PC-3 (cell line): ENCODE results near the gene STX16. TPM values are rescaled to one million over a fixed set of nuclear protein-coding genes. Genes with fewer than 3 reads are reported as not detected.

ENCODE experiments used
- ATAC-seq: fragments of 200-7000 bp; cut with Tn5 transposase; 2 replicates; pipeline ENCODE4 v1.9.1; 2020; ENCODE audit warnings: mild to moderate bottlenecking, moderate library complexity
- BruUV-seq: library from RNA; stranded (reverse); fragments of 400-500 nt; replicated peaks from 2 replicates; lab custom pipeline; 2021; lab: Mats Ljungman, UMichigan
- CTCF ChIA-PET: fragments of 300-600 bp; sonication (Branson Sonifier 250); formaldehyde crosslinking; loops from one replicate; lab custom pipeline; 2022; ENCODE audit warnings: antibody characterized with exemption; lab: Charles Lee
- POLR2A ChIA-PET: fragments of 300-600 bp; sonication (Branson Sonifier 250); formaldehyde crosslinking; loops from one replicate; lab custom pipeline; 2022; ENCODE audit warnings: antibody characterized with exemption; ENCODE audit not compliant: unreplicated experiment; lab: Charles Lee
- DNase-seq: peaks from one replicate; pipeline ENCODE4 v3.0.0-alpha.2; 2015
- H2AFZ ChIP-seq: fragments of 300-600 bp; sonication (generic); 2 replicates; pipeline ENCODE4 v1.6.0; 2016; ENCODE audit warnings: antibody characterized with exemption, low read length
- H3F3A ChIP-seq: fragments of 300-600 bp; sonication (generic); one replicate; pipeline ENCODE4 v1.6.0; 2017; ENCODE audit warnings: antibody characterized with exemption, low read length, control low read depth, mild to moderate bottlenecking; ENCODE audit not compliant: unreplicated experiment
- H3K27ac ChIP-seq: fragments of 300-600 bp; sonication (generic); 2 replicates; pipeline ENCODE4 v1.5.1; 2016; ENCODE audit warnings: mild to moderate bottlenecking, low read length
- H3K27me3 ChIP-seq: fragments of 300-600 bp; sonication (generic); 2 replicates; pipeline ENCODE4 v1.6.1; 2016; ENCODE audit warnings: low read length, mixed read lengths
- H3K36me3 ChIP-seq: fragments of 300-600 bp; sonication (generic); 2 replicates; pipeline ENCODE4 v1.6.1; 2016; ENCODE audit warnings: low read depth, mixed run types, low read length, mixed read lengths
- H3K4me1 ChIP-seq: fragments of 300-600 bp; sonication (generic); 2 replicates; pipeline ENCODE4 v1.5.1; 2016; ENCODE audit warnings: low read length; ENCODE audit not compliant: insufficient read depth
- H3K4me2 ChIP-seq: fragments of 300-600 bp; sonication (generic); 2 replicates; pipeline ENCODE4 v1.6.0; 2016; ENCODE audit warnings: low read length
- H3K4me3 ChIP-seq: fragments of 300-600 bp; sonication (generic); 2 replicates; pipeline ENCODE4 v1.5.1; 2016; ENCODE audit warnings: mild to moderate bottlenecking, low read length, mixed read lengths
- H3K79me2 ChIP-seq: fragments of 300-600 bp; sonication (generic); 2 replicates; pipeline ENCODE4 v1.6.1; 2017; ENCODE audit warnings: low read length, mixed read lengths
- H3K9ac ChIP-seq: fragments of 300-600 bp; sonication (generic); 2 replicates; pipeline ENCODE4 v1.6.0; 2016; ENCODE audit warnings: mild to moderate bottlenecking, low read length
- H3K9me2 ChIP-seq: fragments of 300-600 bp; sonication (generic); replicated peaks from 2 replicates; pipeline ENCODE4 v1.6.1; 2016; ENCODE audit warnings: mixed run types, low read length, mixed read lengths
- H3K9me3 ChIP-seq: fragments of 300-600 bp; sonication (generic); 2 replicates; pipeline ENCODE4 v1.6.1; 2016; ENCODE audit warnings: low read length, mixed read lengths
- H4K20me1 ChIP-seq: fragments of 300-600 bp; sonication (generic); 2 replicates; pipeline ENCODE4 v1.6.1; 2016; ENCODE audit warnings: low read length, mixed read lengths
- CTCF ChIP-seq: fragments of 300-600 bp; sonication (generic); conservative IDR thresholded peaks from 2 replicates; pipeline ENCODE4 v1.5.1; 2017; ENCODE audit warnings: antibody characterized with exemption, low read depth, mild to moderate bottlenecking, low read length
- EZH2 ChIP-seq: fragments of 300-600 bp; sonication (generic); IDR thresholded peaks from one replicate; pipeline ENCODE4 v1.6.1; 2017; ENCODE audit warnings: antibody characterized with exemption, mild to moderate bottlenecking, low read length; ENCODE audit not compliant: unreplicated experiment
- EZH2phosphoT487 ChIP-seq: fragments of 300-600 bp; sonication (generic); IDR thresholded peaks from 2 replicates; pipeline ENCODE4 v1.6.1; 2018; ENCODE audit warnings: mild to moderate bottlenecking, antibody characterized with exemption, low read length, borderline replicate concordance
- intact Hi-C: fragments of 100-400 bp; cut with micrococcal nuclease; formaldehyde crosslinking; loops from 2 replicates; pipeline ENCODE4 v1.9.0; 2023
- total RNA-seq: library from RNA; depleted of rRNA; stranded (reverse); fragments of >200 nt; gene quantifications from 2 replicates; pipeline ENCODE4 v1.2.3, GENCODE V29; 2014

STX16 gene
- total RNA-seq, 1 experiment from 2014 or later, result 44.2 TPM

DNA sequence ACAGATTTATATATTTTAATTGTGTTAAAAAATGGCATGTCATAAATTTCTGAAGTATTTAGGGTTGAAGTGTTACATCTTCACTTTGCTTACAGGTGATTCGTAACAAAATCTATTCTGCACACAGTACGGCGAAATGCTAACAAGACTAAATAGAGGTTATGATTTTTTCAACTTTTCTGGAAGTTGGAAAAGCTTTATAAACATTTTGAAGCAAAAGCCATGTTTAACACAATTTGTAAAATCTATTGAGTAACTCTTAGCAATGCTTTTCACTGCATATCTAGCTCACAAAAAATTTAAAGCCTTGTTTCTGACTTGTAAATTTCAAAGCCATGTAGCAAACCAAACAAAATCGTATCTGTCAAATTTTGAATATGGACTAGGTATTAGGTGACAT lies 3.3 kb downstream of the STX16 start:
- no peak overlapping the region for H3K27ac ChIP-seq
- H2AFZ ChIP-seq, result no peak overlapping the region
- no peaks in the 10 kb centered on the region for H3K9me3 ChIP-seq
- DNase-seq (no peak), ATAC-seq (no peak)
- H3K4me3 ChIP-seq, result peak overlapping the region; percentile 96
- peaks cover 83% of the 10 kb centered on the region for H3K79me2 ChIP-seq
- CTCF ChIA-PET, result interaction anchor here (0.7 kb wide), 1 partner anchor 209 kb away, joined by 6 read pairs; no protein-coding TSS in a partner anchor
- H4K20me1 ChIP-seq, result peaks cover 11% of the 10 kb centered on the region; the same call in 1 of the 2 replicates
- H3K36me3 ChIP-seq, result peaks cover 8% of the 10 kb centered on the region; the same call in 1 of the 2 replicates
- no peak for TF ChIP-seq CTCF
- no peak for TF ChIP-seq EZH2phosphoT487
- TF ChIP-seq EZH2, result no peak
- intact Hi-C loops, result loop anchor here (5.0 kb wide), 3 partner anchors 233 to 417 kb away; partner anchors contain the start of gene PRELID3B
- POLR2A ChIA-PET, result interaction anchor here (0.7 kb wide), 1 partner anchor 350 kb away, joined by 9 read pairs; no protein-coding TSS in a partner anchor
- H3F3A ChIP-seq, result no peaks in the 10 kb centered on the region
- peak overlapping the region; percentile 94 for H3K4me2 ChIP-seq
- peak overlapping the region; percentile 97 for H3K9ac ChIP-seq
- no peaks in the 10 kb centered on the region for H3K9me2 ChIP-seq
- H3K27me3 ChIP-seq, result no peaks in the 10 kb centered on the region
- H3K4me1 ChIP-seq, result peaks cover 63% of the 10 kb centered on the region
- BruUV-seq, result no TSS peak

DNA sequence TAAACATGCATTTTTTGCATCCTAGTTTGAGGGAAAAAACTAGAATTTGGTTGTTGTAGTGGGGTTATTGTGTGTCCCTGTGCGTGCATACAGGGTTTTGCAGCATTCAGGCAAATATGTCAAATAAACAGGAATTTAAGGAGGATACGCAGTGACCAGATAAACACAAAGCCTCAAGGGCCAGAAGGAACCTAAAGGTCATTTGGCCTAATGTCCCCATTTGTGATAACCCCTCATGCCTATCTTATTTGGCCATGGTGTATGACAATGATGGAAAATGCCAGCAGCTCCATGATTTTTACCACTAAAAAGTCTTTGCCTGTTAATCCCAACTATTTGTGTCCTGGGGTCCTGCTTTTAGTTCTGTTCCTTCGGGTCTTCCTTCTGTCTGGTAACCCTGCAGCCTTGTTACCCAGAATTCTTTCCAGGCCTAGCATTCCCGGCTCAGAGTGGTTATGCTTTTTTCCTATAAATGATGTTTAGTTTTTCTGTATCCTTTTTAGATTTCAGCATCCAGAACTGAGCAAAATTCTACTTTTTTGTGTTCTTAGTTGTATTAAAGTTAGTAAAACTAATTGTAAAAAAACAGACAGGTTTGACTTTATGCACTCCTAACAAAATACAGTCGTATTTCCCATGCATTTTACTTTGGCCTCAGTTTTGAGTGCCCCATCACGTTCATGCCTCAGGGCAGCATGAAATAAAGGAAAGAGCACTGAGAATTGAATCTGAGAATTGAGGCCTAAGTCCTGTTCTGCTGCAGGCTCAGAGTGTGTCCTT lies 4.4 kb downstream of the STX16 start:
- ATAC-seq (no peak), DNase-seq (no peak)
- no TSS peak for BruUV-seq
- Histone ChIP-seq H2AFZ (no peak overlapping the region), H4K20me1 (peaks cover 18% of the 10 kb centered on the region; the same call in 1 of the 2 replicates), H3K4me2 (peak overlapping the region; percentile 94), H3K79me2 (peaks cover 95% of the 10 kb centered on the region), H3F3A (no peaks in the 10 kb centered on the region), H3K9ac (no peak overlapping the region), H3K9me3 (no peaks in the 10 kb centered on the region), H3K4me1 (peaks cover 67% of the 10 kb centered on the region), H3K27me3 (no peaks in the 10 kb centered on the region), H3K27ac (no peak overlapping the region), H3K4me3 (peak overlapping the region; percentile 16; the same call in 1 of the 2 replicates), H3K36me3 (peaks cover 12% of the 10 kb centered on the region; the same call in 1 of the 2 replicates), H3K9me2 (no peaks in the 10 kb centered on the region)
- ChIA-PET CTCF (interaction anchor here (1.2 kb wide), 1 partner anchor 174 kb away, joined by 7 read pairs; no protein-coding TSS in a partner anchor), POLR2A (no interaction called here)
- TF ChIP-seq EZH2 (no peak), EZH2phosphoT487 (no peak), CTCF (no peak)
- intact Hi-C loops, result loop anchor here (2.0 kb wide), 1 partner anchor 21 kb away; no protein-coding TSS in a partner anchor
